ENCODE results near the gene SETD1B.
A peak's percentile ranks its signal among the peaks of the same experiment; 100 is the strongest.

DNA sequence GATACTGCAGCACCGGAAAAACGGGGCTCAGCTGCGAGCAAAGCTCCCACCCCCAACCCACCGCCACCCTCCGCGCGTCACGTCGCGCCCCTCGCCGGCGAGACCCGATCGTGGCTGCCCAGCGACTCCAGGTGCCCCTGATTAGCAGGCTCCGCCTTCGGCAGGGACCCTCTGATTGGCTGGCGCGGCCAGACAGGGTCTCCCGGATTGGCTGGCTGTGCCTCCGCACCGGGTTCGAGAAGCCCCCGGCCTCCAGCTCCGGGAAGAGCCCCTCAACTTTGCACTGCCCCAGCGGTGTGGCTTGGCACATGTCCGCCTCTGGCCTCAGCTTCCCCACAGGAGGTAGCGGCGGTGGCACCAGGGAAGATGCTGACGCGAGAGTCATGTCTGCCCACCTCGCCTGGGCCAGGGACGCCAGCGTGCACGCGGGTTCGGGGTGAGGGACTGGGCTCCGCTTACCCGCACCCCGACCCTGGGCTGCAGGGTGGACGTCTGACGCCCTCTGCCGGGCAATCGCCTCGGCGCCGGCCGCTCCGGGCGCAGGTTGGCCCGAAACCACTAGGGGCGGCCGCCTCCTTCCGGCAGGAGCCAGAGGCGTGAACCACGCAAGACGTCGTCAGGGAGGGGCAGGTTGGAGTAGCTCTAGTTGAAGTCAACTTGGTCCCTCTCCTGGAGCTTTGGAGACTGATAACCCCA, 9.8 kb upstream of the SETD1B start:
- 0 out of 2 replicates have a peak, but pooled peaks have one; percentile 40 for TF ChIP-seq RARB (CRISPR knock-in tag; IDR thresholded peaks at IDR 0.05)
- no peak for TF ChIP-seq ARNTL (CRISPR knock-in tag; IDR thresholded peaks at IDR 0.05; ENCODE audit: borderline replicate concordance, low read depth)
- TF ChIP-seq ZFP30 (CRISPR knock-in tag; IDR thresholded peaks at IDR 0.05), result no peak
- TF ChIP-seq PPARA (CRISPR knock-in tag; IDR thresholded peaks at IDR 0.05; ENCODE audit: borderline replicate concordance), result no peak
- TF ChIP-seq TOX (CRISPR knock-in tag; IDR thresholded peaks at IDR 0.05; ENCODE audit: borderline replicate concordance), result no peak
- no peak for TF ChIP-seq ZFP3 (CRISPR knock-in tag; IDR thresholded peaks at IDR 0.05)
- TF ChIP-seq, protein P1, sequence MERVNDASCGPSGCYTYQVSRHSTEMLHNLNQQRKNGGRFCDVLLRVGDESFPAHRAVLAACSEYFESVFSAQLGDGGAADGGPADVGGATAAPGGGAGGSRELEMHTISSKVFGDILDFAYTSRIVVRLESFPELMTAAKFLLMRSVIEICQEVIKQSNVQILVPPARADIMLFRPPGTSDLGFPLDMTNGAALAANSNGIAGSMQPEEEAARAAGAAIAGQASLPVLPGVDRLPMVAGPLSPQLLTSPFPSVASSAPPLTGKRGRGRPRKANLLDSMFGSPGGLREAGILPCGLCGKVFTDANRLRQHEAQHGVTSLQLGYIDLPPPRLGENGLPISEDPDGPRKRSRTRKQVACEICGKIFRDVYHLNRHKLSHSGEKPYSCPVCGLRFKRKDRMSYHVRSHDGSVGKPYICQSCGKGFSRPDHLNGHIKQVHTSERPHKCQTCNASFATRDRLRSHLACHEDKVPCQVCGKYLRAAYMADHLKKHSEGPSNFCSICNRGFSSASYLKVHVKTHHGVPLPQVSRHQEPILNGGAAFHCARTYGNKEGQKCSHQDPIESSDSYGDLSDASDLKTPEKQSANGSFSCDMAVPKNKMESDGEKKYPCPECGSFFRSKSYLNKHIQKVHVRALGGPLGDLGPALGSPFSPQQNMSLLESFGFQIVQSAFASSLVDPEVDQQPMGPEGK (CRISPR knock-in tag; IDR thresholded peaks at IDR 0.05; ENCODE audit: borderline replicate concordance), result no peak
- TF ChIP-seq TCF4 (CRISPR knock-in tag; IDR thresholded peaks at IDR 0.05; ENCODE audit: borderline replicate concordance), result no peak
